ES-I3 (cell line): ENCODE data around the gene ACOXL.

ENCODE experiments used
- H3K36me3 ChIP-seq: 2 replicates; pipeline ENCODE4 v1.6.1; 2013; ENCODE audit warnings: mild to moderate bottlenecking, low read length, control low read depth, moderate library complexity; ENCODE audit not compliant: insufficient read depth
- H3K4me1 ChIP-seq: 2 replicates; pipeline ENCODE4 v1.6.1; 2013; ENCODE audit warnings: mild to moderate bottlenecking, control low read depth, low read length; ENCODE audit not compliant: insufficient read depth
- H3K9ac ChIP-seq: 2 replicates; pipeline ENCODE4 v1.6.1; 2013; ENCODE audit warnings: low read depth, mild to moderate bottlenecking, low read length, moderate library complexity
- H3K9me3 ChIP-seq: 2 replicates; pipeline ENCODE4 v1.6.1; 2013; ENCODE audit warnings: mild to moderate bottlenecking, low read length, moderate library complexity; ENCODE audit not compliant: control insufficient read depth, insufficient read depth

The ACOXL gene

GRCh38 chr2:110759411-110759810 lies 27.0 kb downstream of the ACOXL start:
- Histone ChIP-seq H3K9ac (no peak overlapping the region), H3K36me3 (0 out of 2 replicates have a peak, but pooled peaks cover 2% of the 10 kb centered on the region), H3K9me3 (peaks cover 6% of the 10 kb centered on the region), H3K4me1 (no peaks in the 10 kb centered on the region)

- Histone ChIP-seq H3K4me1 (no peaks in the 10 kb centered on the region), H3K9ac (no peak overlapping the region), H3K9me3 (no peaks in the 10 kb centered on the region; the same call in 1 of the 2 replicates), H3K36me3 (0 out of 2 replicates have a peak, but pooled peaks cover 2% of the 10 kb centered on the region)
Observed at GRCh38 chr2:110764931-110765330, 32.6 kb downstream of the ACOXL start.

GRCh38 chr2:110766291-110766690 lies 33.9 kb downstream of the ACOXL start:
- 0 out of 2 replicates have a peak, but pooled peaks cover 2% of the 10 kb centered on the region for H3K36me3 ChIP-seq
- no peaks in the 10 kb centered on the region; the same call in 1 of the 2 replicates for H3K9me3 ChIP-seq
- peaks cover 5% of the 10 kb centered on the region; the same call in 1 of the 2 replicates for H3K4me1 ChIP-seq
- no peak overlapping the region for H3K9ac ChIP-seq

- 0 out of 2 replicates have a peak, but pooled peaks cover 2% of the 10 kb centered on the region for H3K36me3 ChIP-seq
- H3K9ac ChIP-seq, result no peak overlapping the region
- H3K4me1 ChIP-seq, result peaks cover 5% of the 10 kb centered on the region; the same call in 1 of the 2 replicates
- no peaks in the 10 kb centered on the region for H3K9me3 ChIP-seq
Observed at GRCh38 chr2:110768591-110768990, 36.2 kb downstream of the ACOXL start.

- peaks cover 5% of the 10 kb centered on the region; the same call in 1 of the 2 replicates for H3K4me1 ChIP-seq
- no peaks in the 10 kb centered on the region for H3K9me3 ChIP-seq
- no peaks in the 10 kb centered on the region for H3K36me3 ChIP-seq
- H3K9ac ChIP-seq, result no peak overlapping the region
Observed at GRCh38 chr2:110770404-110770958, 38.1 kb downstream of the ACOXL start.

- Histone ChIP-seq H3K36me3 (no peaks in the 10 kb centered on the region), H3K9me3 (no peaks in the 10 kb centered on the region), H3K4me1 (peaks cover 5% of the 10 kb centered on the region; the same call in 1 of the 2 replicates), H3K9ac (no peak overlapping the region)
Observed at GRCh38 chr2:110770959-110771431, 38.6 kb downstream of the ACOXL start.

- Histone ChIP-seq H3K36me3 (no peaks in the 10 kb centered on the region), H3K9me3 (no peaks in the 10 kb centered on the region), H3K9ac (no peak overlapping the region), H3K4me1 (peaks cover 5% of the 10 kb centered on the region; the same call in 1 of the 2 replicates)
Observed at GRCh38 chr2:110771547-110772382, 39.4 kb downstream of the ACOXL start.

GRCh38 chr2:110772383-110772755 lies 40.0 kb downstream of the ACOXL start:
- Histone ChIP-seq H3K36me3 (no peaks in the 10 kb centered on the region), H3K9ac (no peak overlapping the region), H3K9me3 (no peaks in the 10 kb centered on the region), H3K4me1 (peaks cover 5% of the 10 kb centered on the region; the same call in 1 of the 2 replicates)

GRCh38 chr2:110773401-110773921 lies 41.1 kb downstream of the ACOXL start:
- Histone ChIP-seq H3K4me1 (peaks cover 5% of the 10 kb centered on the region; the same call in 1 of the 2 replicates), H3K9me3 (no peaks in the 10 kb centered on the region), H3K9ac (no peak overlapping the region), H3K36me3 (no peaks in the 10 kb centered on the region)

- H3K9me3 ChIP-seq, result no peaks in the 10 kb centered on the region
- no peak overlapping the region for H3K9ac ChIP-seq
- peaks cover 5% of the 10 kb centered on the region; the same call in 1 of the 2 replicates for H3K4me1 ChIP-seq
- H3K36me3 ChIP-seq, result no peaks in the 10 kb centered on the region
Observed at GRCh38 chr2:110774701-110775100, 42.3 kb downstream of the ACOXL start.

- Histone ChIP-seq H3K9ac (no peak overlapping the region), H3K9me3 (no peaks in the 10 kb centered on the region), H3K36me3 (no peaks in the 10 kb centered on the region), H3K4me1 (no peaks in the 10 kb centered on the region; the same call in 1 of the 2 replicates)
Observed at GRCh38 chr2:110777531-110778311, 45.3 kb downstream of the ACOXL start.

- Histone ChIP-seq H3K9me3 (no peaks in the 10 kb centered on the region), H3K9ac (no peak overlapping the region), H3K4me1 (no peaks in the 10 kb centered on the region), H3K36me3 (no peaks in the 10 kb centered on the region)
Observed at GRCh38 chr2:110780461-110780860, 48.1 kb downstream of the ACOXL start.

GRCh38 chr2:110783196-110783873 lies 51.0 kb downstream of the ACOXL start:
- H3K36me3 ChIP-seq, result no peaks in the 10 kb centered on the region
- H3K9ac ChIP-seq, result no peak overlapping the region
- no peaks in the 10 kb centered on the region for H3K4me1 ChIP-seq
- no peaks in the 10 kb centered on the region for H3K9me3 ChIP-seq
